Peyer's patch (tissue), 4 donors: Measurements from ENCODE around the gene ELOA2. TPM values are rescaled to one million over a fixed set of nuclear protein-coding genes. Genes with fewer than 3 reads are reported as not detected.

Experiments
- DNase-seq, 3 donors: peaks; one replicate each; pipeline ENCODE4 v3.0.0-alpha.2; 2017 to 2019
- H3K27ac ChIP-seq, 4 donors: fragments of 200-600 bp; sonication (generic); one replicate each; pipeline ENCODE4 v1.5.1; 2016 to 2019
- H3K27me3 ChIP-seq, 2 donors: fragments of 200-600 bp; sonication (generic); one replicate each; pipeline ENCODE4 v1.5.1; 2019
- H3K36me3 ChIP-seq, 3 donors: fragments of 200-600 bp; sonication (generic); one replicate each; pipeline ENCODE4 v1.5.1; 2016 to 2019
- H3K4me1 ChIP-seq, 4 donors: fragments of 200-600 bp; sonication (generic); one replicate each; pipeline ENCODE4 v1.5.1; 2016 to 2019
- H3K4me3 ChIP-seq, 4 donors: fragments of 200-600 bp; sonication (generic); 1 replicate in 3 of 4; 2 replicates in 1 of 4; pipeline ENCODE4 v1.5.1; 2016 to 2019; ENCODE audit warnings: mild to moderate bottlenecking in 1 of 4
- H3K9me3 ChIP-seq, 4 donors: fragments of 200-600 bp; sonication (generic); one replicate each; pipeline ENCODE4 v1.5.1; 2016 to 2019; ENCODE audit warnings: mild to moderate bottlenecking in 1 of 4
- CTCF ChIP-seq, 6 experiments: fragments of 450-650 bp in 4 of 6; fragments of 200-600 bp in 2 of 6; sonication (generic) in 1 of 6; IDR thresholded peaks; one replicate each; pipeline ENCODE4 v1.5.1; 2017 to 2019; ENCODE audit warnings: antibody characterized with exemption in 6 of 6, mild to moderate bottlenecking in 3 of 6, moderate library complexity in 1 of 6
- POLR2A ChIP-seq, 2 donors: fragments of 450-650 bp; IDR thresholded peaks; one replicate each; pipeline ENCODE4 v1.5.1; 2017; ENCODE audit warnings: antibody characterized with exemption in 2 of 2, mild to moderate bottlenecking in 2 of 2, moderate library complexity in 2 of 2
- total RNA-seq, 4 donors: library from RNA; depleted of rRNA; stranded (reverse); fragments of >200 nt; gene quantifications; one replicate each; pipeline ENCODE4 v1.1.0, GENCODE V29; 2016

The ELOA2 gene
- total RNA-seq: not detected

GRCh38 chr18:47035156-47035671 lies at the start of gene ELOA2:
TSS of gene ELOA2 (minus strand) at chr18:47035621. CDS start at chr18:47035264, 357 bp downstream.
- no peaks in the 10 kb centered on the region for H3K36me3 ChIP-seq
- H3K27ac ChIP-seq: no peak within 1 kb of the TSS
- no peak for TF ChIP-seq CTCF (IDR thresholded peaks at IDR 0.05)
- no peak for TF ChIP-seq POLR2A (IDR thresholded peaks at IDR 0.05)
- H3K9me3 ChIP-seq: no peaks in the 10 kb centered on the region
- no peak for DNase-seq
- no peak within 1 kb of the TSS for H3K4me3 ChIP-seq
- H3K27me3 ChIP-seq: no peaks in the 10 kb centered on the region
- H3K4me1 ChIP-seq: no peaks in the 10 kb centered on the region

DNA sequence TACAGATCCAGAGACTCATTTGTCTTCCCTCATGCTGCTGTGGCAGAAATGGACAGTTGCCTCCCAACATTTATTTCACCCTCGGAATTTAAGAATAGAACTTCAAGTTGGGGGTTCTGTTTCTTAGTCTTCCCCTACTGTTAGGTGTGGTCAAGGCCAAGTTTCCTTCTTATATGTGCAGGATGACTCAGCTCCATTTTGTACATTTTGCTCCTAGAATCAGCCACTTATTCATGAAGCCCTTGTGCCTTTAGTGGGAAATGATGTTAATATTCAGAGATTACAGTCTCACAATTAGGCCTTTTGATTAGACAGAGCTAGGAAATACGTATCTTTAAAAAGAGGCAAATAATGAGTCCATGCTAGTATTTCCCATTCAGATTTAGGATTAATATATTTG lies 46.2 kb upstream of the ELOA2 start:
- no peak for TF ChIP-seq CTCF (IDR thresholded peaks at IDR 0.05)
- no peak overlapping the region for H3K4me3 ChIP-seq
- H3K4me1 ChIP-seq: no peaks in the 10 kb centered on the region
- H3K9me3 ChIP-seq: no peaks in the 10 kb centered on the region
- H3K36me3 ChIP-seq: no peaks in the 10 kb centered on the region
- no peak overlapping the region for H3K27ac ChIP-seq
- H3K27me3 ChIP-seq: no peaks in the 10 kb centered on the region
- no peak for DNase-seq

DNA sequence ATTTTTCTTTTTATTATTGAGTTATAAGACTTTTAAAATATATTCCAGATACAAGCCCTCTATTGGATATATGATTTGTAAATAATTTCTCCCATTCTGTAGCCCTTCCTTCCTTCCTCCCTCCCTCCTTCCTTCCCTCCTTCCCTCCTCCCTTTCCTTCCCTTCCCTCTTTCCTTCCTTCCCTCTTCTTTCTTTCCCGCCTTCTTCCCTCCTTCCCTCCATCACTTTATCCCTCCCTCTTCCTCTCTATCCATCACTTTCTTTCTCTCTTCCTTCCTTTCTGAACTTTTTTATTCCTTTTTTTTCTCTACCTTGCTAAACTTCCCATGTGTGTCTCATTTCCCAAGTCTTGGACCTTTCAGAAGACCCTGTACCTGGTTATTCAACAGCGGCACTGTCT lies 45.5 kb upstream of the ELOA2 start:
- no peak for DNase-seq
- no peaks in the 10 kb centered on the region for H3K9me3 ChIP-seq
- TF ChIP-seq CTCF (IDR thresholded peaks at IDR 0.05): no peak
- no peak for TF ChIP-seq POLR2A (IDR thresholded peaks at IDR 0.05)
- no peak overlapping the region for H3K27ac ChIP-seq
- no peak overlapping the region for H3K4me3 ChIP-seq
- no peaks in the 10 kb centered on the region for H3K4me1 ChIP-seq
- H3K36me3 ChIP-seq: no peaks in the 10 kb centered on the region
- no peaks in the 10 kb centered on the region for H3K27me3 ChIP-seq

GRCh38 chr18:47077111-47077510 lies 41.7 kb upstream of the ELOA2 start:
- H3K9me3 ChIP-seq: no peaks in the 10 kb centered on the region
- no peaks in the 10 kb centered on the region for H3K36me3 ChIP-seq
- H3K4me1 ChIP-seq: no peaks in the 10 kb centered on the region
- no peak for TF ChIP-seq CTCF (IDR thresholded peaks at IDR 0.05)
- TF ChIP-seq POLR2A (IDR thresholded peaks at IDR 0.05): no peak
- no peak overlapping the region for H3K27ac ChIP-seq
- H3K27me3 ChIP-seq: no peaks in the 10 kb centered on the region
- H3K4me3 ChIP-seq: no peak overlapping the region
- DNase-seq: no peak

DNA sequence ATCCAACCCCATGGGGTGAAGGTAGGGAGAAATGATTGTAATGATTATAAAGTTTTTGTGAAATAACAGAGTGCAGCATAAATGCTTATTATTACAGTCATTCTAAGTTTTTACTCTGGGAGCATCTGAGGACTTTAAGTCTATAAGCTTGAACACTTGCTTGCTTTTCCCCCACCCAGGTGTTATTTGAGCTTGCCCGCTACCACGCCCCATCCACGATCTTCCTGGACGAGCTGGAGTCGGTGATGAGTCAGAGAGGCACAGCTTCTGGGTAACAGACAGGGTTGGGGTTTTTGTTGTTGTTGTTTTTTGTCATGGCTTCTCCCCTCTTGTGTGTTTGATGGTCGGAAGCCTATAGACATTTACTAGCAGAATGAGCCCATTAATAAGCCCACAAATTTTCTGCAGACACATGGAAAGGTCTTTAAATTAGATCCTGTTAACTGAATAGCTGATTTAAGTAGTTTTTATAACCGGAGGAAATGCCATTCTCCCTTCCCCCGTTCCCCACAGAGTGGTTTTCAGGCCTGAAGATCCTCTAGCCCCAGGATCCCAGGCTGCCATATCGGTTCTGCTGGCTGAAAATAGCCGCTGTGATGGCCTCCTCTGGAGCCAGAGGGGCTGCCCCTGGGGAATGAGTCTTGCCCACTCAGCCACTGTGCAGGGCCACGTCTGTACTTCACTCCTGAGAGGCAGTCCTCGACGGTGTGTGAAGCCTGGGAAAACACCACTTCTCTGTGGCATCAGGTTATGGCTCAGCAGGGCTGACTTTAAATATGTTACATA lies 39.9 kb upstream of the ELOA2 start:
- no peaks in the 10 kb centered on the region for H3K4me1 ChIP-seq
- no peak for TF ChIP-seq CTCF (IDR thresholded peaks at IDR 0.05)
- no peak for TF ChIP-seq POLR2A (IDR thresholded peaks at IDR 0.05)
- H3K36me3 ChIP-seq: no peaks in the 10 kb centered on the region
- no peak overlapping the region for H3K27ac ChIP-seq
- DNase-seq: no peak
- H3K27me3 ChIP-seq: no peaks in the 10 kb centered on the region
- no peak overlapping the region for H3K4me3 ChIP-seq
- no peaks in the 10 kb centered on the region for H3K9me3 ChIP-seq
